ENCODE results near the gene VOPP1.

The VOPP1 gene

GRCh38 chr7:55500117-55500756 is 72.1 kb downstream of the VOPP1 start:
- TF ChIP-seq CTCF (IDR thresholded peaks at IDR 0.05; ENCODE audit: low read depth, low read length), result no peak
- no peak overlapping the region for H3K4me3 ChIP-seq (ENCODE audit: low read depth, low read length)

- TF ChIP-seq CTCF (IDR thresholded peaks at IDR 0.05; ENCODE audit: low read depth, low read length), result no peak
Observed at GRCh38 chr7:55499591-55499990, 72.7 kb downstream of the VOPP1 start.

GRCh38 chr7:55498770-55499169 is 73.5 kb downstream of the VOPP1 start:
- TF ChIP-seq CTCF (IDR thresholded peaks at IDR 0.05; ENCODE audit: low read depth, low read length), result no peak
- H3K4me3 ChIP-seq (ENCODE audit: low read depth, low read length), result no peak overlapping the region

More at GRCh38 chr7:55499591-55499990, 72.7 kb downstream of the VOPP1 start:
- no peak overlapping the region for H3K4me3 ChIP-seq (ENCODE audit: low read depth, low read length)

- TF ChIP-seq CTCF (IDR thresholded peaks at IDR 0.05; ENCODE audit: low read depth, low read length), result no peak
- no peak overlapping the region for H3K4me3 ChIP-seq (ENCODE audit: low read depth, low read length)
Observed at GRCh38 chr7:55498142-55498541, 74.2 kb downstream of the VOPP1 start.

GRCh38 chr7:55497521-55497920 is 74.8 kb downstream of the VOPP1 start:
- H3K4me3 ChIP-seq (ENCODE audit: low read depth, low read length), result no peak overlapping the region
- no peak for TF ChIP-seq CTCF (IDR thresholded peaks at IDR 0.05; ENCODE audit: low read depth, low read length)

GRCh38 chr7:55496906-55497305 is 75.4 kb downstream of the VOPP1 start:
- TF ChIP-seq CTCF (IDR thresholded peaks at IDR 0.05; ENCODE audit: low read depth, low read length), result no peak
- H3K4me3 ChIP-seq (ENCODE audit: low read depth, low read length), result no peak overlapping the region

GRCh38 chr7:55494951-55495350 is 77.4 kb downstream of the VOPP1 start:
- H3K4me3 ChIP-seq (ENCODE audit: low read depth, low read length), result no peak overlapping the region
- TF ChIP-seq CTCF (IDR thresholded peaks at IDR 0.05; ENCODE audit: low read depth, low read length), result no peak

Data from WI38 (cell line).